ENCODE data around the gene TNFSF12.

Gene TNFSF12

GRCh38 chr17:7549401-7550055 lies 670 bp downstream of the TNFSF12 start:
- DNase-seq = peak; percentile 38

GRCh38 chr17:7550344-7550743 lies 1.5 kb downstream of the TNFSF12 start:
- no peak for DNase-seq

GRCh38 chr17:7551396-7551795 lies 2.5 kb downstream of the TNFSF12 start:
- no peak for DNase-seq

GRCh38 chr17:7552621-7553051 lies 3.8 kb downstream of the TNFSF12 start:
- DNase-seq = peak; percentile 88

GRCh38 chr17:7553356-7553755 lies 4.5 kb downstream of the TNFSF12 start:
- no peak for DNase-seq

- no peak for DNase-seq
Observed at GRCh38 chr17:7555320-7555948, 6.6 kb downstream of the TNFSF12 start.

GRCh38 chr17:7556627-7557026 lies 7.8 kb downstream of the TNFSF12 start:
- no peak for DNase-seq

- DNase-seq = no peak
Observed at GRCh38 chr17:7557147-7557764, 8.4 kb downstream of the TNFSF12 start.

GRCh38 chr17:7557775-7558543 lies 9.1 kb downstream of the TNFSF12 start:
- DNase-seq = no peak

- no peak for DNase-seq
Observed at GRCh38 chr17:7558544-7559319, 9.9 kb downstream of the TNFSF12 start, which contains the start of gene TNFSF13. Gene TNFSF13, plus strand, starts transcription at chr17:7558750. Its CDS starts 290 bp downstream, at chr17:7559040.

GRCh38 chr17:7559320-7560171 lies 10.7 kb downstream of the TNFSF12 start:
- no peak for DNase-seq

- DNase-seq = peak; percentile 71
Observed at GRCh38 chr17:7560172-7561027, 11.5 kb downstream of the TNFSF12 start.

- peak; percentile 90 for DNase-seq
Observed at GRCh38 chr17:7561028-7561575, 12.2 kb downstream of the TNFSF12 start.

- peak; percentile 92 for DNase-seq
Observed at GRCh38 chr17:7561589-7562207, 12.8 kb downstream of the TNFSF12 start, which contains the start of gene SENP3. Gene SENP3, plus strand, starts transcription at chr17:7561919. Its CDS starts 1,158 bp downstream, at chr17:7563077.

GRCh38 chr17:7562208-7562605 lies 13.3 kb downstream of the TNFSF12 start:
- no peak for DNase-seq

GRCh38 chr17:7563115-7563869 lies 14.4 kb downstream of the TNFSF12 start:
- DNase-seq = no peak

GRCh38 chr17:7569571-7569970 lies 20.7 kb downstream of the TNFSF12 start:
- no peak for DNase-seq

- no peak for DNase-seq
Observed at GRCh38 chr17:7570351-7570750, 21.5 kb downstream of the TNFSF12 start.

- no peak for DNase-seq
Observed at GRCh38 chr17:7572338-7572587, 23.4 kb downstream of the TNFSF12 start.

Data from activated CD4-positive, alpha-beta T cell treated with anti-CD3 and anti-CD28 coated beads, Interleukin-2, amount 50 U/mL, for 16 hours (primary cell).